GM19452 (cell line): ENCODE measurements around the gene RUNX1.

Experiments
- ATAC-seq: cut with Tn5 transposase; IDR thresholded peaks from one replicate; pipeline ENCODE4 v1.9.1; 2021; ENCODE audit not compliant: unreplicated experiment

RUNX1 gene

GRCh38 chr21:34836103-34836932 is 212.8 kb downstream of the RUNX1 start:
- no peak for ATAC-seq

GRCh38 chr21:34835526-34835925 is 213.6 kb downstream of the RUNX1 start:
- ATAC-seq: no peak

- ATAC-seq: no peak
Observed at GRCh38 chr21:34834852-34835501, 214.1 kb downstream of the RUNX1 start.

GRCh38 chr21:34834290-34834689 is 214.8 kb downstream of the RUNX1 start:
- ATAC-seq: no peak

GRCh38 chr21:34833465-34833864 is 215.6 kb downstream of the RUNX1 start:
- no peak for ATAC-seq

GRCh38 chr21:34830386-34831170 is 218.5 kb downstream of the RUNX1 start:
- no peak for ATAC-seq

GRCh38 chr21:34827445-34828235 is 221.5 kb downstream of the RUNX1 start:
- ATAC-seq: no peak

GRCh38 chr21:34826836-34827235 is 222.3 kb downstream of the RUNX1 start:
- no peak for ATAC-seq

- ATAC-seq: no peak
Observed at GRCh38 chr21:34825948-34826548, 223.1 kb downstream of the RUNX1 start.

GRCh38 chr21:34825101-34825500 is 224.0 kb downstream of the RUNX1 start:
- ATAC-seq: no peak

GRCh38 chr21:34824314-34824713 is 224.8 kb downstream of the RUNX1 start:
- no peak for ATAC-seq

GRCh38 chr21:34822942-34823341 is 226.2 kb downstream of the RUNX1 start:
- ATAC-seq: no peak

- no peak for ATAC-seq
Observed at GRCh38 chr21:34822168-34822567, 226.9 kb downstream of the RUNX1 start.

GRCh38 chr21:34821717-34822116 is 227.4 kb downstream of the RUNX1 start:
- no peak for ATAC-seq

GRCh38 chr21:34820051-34820450 is 229.1 kb downstream of the RUNX1 start:
- ATAC-seq: no peak

- no peak for ATAC-seq
Observed at GRCh38 chr21:34819357-34819999, 229.6 kb downstream of the RUNX1 start.

- ATAC-seq: no peak
Observed at GRCh38 chr21:34818662-34819158, 230.4 kb downstream of the RUNX1 start.

GRCh38 chr21:34817821-34818661 is 231.1 kb downstream of the RUNX1 start:
- ATAC-seq: no peak
